Measurements from ENCODE around the gene CGREF1. TPM values are rescaled to one million over a fixed set of nuclear protein-coding genes. Genes with fewer than 3 reads are reported as not detected.
"Not testable (repeated sequence)": the region's sequence is repeated elsewhere in the genome, so short reads cannot be mapped to it uniquely, and the experiment has no call there.

CGREF1 gene
- total RNA-seq, 2 donors from 2014 or later = 0.81 to 2.4 TPM

DNA sequence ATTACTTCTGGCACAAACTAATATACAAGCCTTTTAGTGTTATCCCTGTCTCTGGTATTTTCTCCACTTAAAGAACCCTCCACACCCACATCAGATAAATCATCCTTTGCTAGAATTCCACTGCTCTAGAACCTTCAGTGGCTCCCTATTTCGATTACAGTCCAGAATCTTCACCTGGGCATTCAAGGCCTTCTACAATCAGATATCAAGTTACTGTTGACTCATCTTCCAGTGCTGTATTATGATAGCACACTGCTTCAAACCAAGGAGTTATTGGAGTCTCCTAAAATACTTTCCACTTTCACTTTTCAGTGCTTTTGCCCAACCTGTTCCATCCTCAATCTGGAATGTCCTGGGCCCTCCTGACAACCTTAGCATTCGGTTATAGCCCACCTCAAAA lies 3.4 kb downstream of the CGREF1 start:
- Mint-ChIP-seq H3K27ac (peak overlapping the region; percentile 4), H3K36me3 (ENCODE audit: insufficient read depth in 2 of 2) (no peaks in the 10 kb centered on the region), H3K27me3 (ENCODE audit: low read depth) (peaks cover 19% of the 10 kb centered on the region), H3K9me3 (no peaks in the 10 kb centered on the region), H3K4me1 (ENCODE audit: low read depth) (peaks cover 7% of the 10 kb centered on the region), H3K4me3 (no peak overlapping the region)
- ATAC-seq (replicated peaks in 1 of 2) = no peak
- DNase-seq = no peak

GRCh38 chr2:27111392-27112078 lies 7.4 kb downstream of the CGREF1 start:
- not testable (repeated sequence) for H3K36me3 Mint-ChIP-seq (ENCODE audit: insufficient read depth in 2 of 2); H3K4me1 Mint-ChIP-seq (ENCODE audit: low read depth); H3K27me3 Mint-ChIP-seq (ENCODE audit: low read depth); ATAC-seq (replicated peaks in 1 of 2); H3K27ac Mint-ChIP-seq; H3K9me3 Mint-ChIP-seq; DNase-seq; H3K4me3 Mint-ChIP-seq

DNA sequence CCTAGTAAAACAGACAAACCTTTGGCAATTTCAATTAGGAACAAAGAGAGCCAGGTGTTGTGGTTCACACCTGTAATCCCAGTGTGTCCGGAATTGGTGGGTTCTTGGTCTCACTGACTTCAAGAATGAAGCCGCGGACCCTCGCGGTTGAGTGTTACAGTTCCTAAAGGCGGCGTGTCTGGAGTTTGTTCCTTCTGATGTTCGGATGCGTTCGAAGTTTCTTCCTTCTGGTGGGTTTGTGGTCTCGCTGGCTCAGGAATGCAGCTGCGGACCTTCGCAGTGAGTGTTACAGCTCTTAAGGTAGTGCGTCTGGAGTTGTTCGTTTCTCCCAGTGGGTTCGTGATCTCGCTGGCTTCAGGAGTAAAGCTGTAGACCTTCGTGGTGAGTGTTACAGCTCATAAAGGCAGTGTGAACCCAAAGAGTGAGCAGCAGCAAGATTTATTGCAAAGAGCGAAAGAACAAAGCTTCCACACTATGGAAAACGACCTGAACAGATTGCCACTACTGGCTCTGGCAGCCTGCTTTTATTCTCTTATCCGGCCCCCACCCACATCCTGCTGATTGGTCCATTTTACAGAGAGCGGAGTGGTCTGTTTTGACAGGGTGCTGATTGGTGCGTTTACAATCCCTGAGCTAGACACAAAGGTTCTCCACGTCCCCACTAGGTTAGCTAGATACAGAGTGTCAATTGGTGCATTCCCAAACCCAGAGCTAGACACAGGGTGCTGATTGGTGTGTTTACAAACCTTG lies 8.2 kb downstream of the CGREF1 start:
- not testable (repeated sequence) for H3K27me3 Mint-ChIP-seq (ENCODE audit: low read depth); DNase-seq; ATAC-seq (replicated peaks in 1 of 2); H3K4me1 Mint-ChIP-seq (ENCODE audit: low read depth); H3K36me3 Mint-ChIP-seq (ENCODE audit: insufficient read depth in 2 of 2); H3K9me3 Mint-ChIP-seq; H3K27ac Mint-ChIP-seq
- H3K4me3 Mint-ChIP-seq = peak overlapping the region in 1 of 2 donors; percentile 13

DNA sequence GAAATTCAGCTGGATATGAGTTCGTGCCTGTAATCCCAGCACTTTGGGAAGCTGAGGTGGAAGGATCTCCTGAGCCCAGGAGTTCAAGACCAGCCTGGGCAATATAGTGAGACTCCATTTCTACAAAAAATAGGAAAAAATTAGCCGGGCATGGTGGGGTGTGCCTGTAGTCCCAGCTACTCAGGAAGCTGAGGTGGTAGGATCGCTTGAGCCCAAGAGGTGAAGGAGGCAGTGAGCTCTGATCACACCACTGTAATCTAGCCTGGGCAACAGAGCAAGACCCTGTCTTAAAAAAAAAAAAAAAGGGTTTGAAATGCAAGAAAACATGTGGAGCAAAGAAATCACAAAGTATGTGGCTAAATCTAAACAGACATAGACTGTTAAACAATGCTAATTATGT lies 9.8 kb downstream of the CGREF1 start:
- no peaks in the 10 kb centered on the region for H3K27me3 Mint-ChIP-seq (ENCODE audit: low read depth)
- H3K4me1 Mint-ChIP-seq (ENCODE audit: low read depth) = no peaks in the 10 kb centered on the region
- ATAC-seq (replicated peaks in 1 of 2) (no peak), DNase-seq (no peak)
- H3K36me3 Mint-ChIP-seq (ENCODE audit: insufficient read depth in 2 of 2) = no peaks in the 10 kb centered on the region
- H3K9me3 Mint-ChIP-seq = no peaks in the 10 kb centered on the region
- H3K27ac Mint-ChIP-seq = no peak overlapping the region
- no peak overlapping the region for H3K4me3 Mint-ChIP-seq

DNA sequence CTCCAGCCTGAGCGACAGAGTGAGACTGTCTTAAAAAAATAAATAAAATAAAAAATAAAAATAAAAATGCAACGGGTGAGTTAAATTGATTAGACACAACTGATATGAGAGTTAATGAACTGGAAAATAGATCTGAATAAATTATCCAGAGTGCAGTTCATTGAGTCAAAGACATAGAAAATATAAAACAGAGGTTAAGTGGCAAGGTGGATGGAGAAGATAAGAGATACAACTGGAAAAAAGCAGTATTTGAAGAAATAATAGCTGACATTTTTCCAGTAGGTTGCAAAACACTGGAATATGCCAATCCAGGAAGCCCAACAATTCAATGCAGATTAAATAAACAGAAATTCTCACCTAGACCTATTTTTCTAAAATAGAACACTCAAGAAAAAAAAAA lies 10.7 kb downstream of the CGREF1 start:
- Mint-ChIP-seq H3K4me3 (no peak overlapping the region), H3K9me3 (no peaks in the 10 kb centered on the region), H3K36me3 (ENCODE audit: insufficient read depth in 2 of 2) (no peaks in the 10 kb centered on the region), H3K27ac (no peak overlapping the region), H3K27me3 (ENCODE audit: low read depth) (no peaks in the 10 kb centered on the region), H3K4me1 (ENCODE audit: low read depth) (no peaks in the 10 kb centered on the region)
- ATAC-seq (replicated peaks in 1 of 2) (no peak), DNase-seq (no peak)

- no peaks in the 10 kb centered on the region for H3K27me3 Mint-ChIP-seq (ENCODE audit: low read depth)
- DNase-seq (no peak), ATAC-seq (replicated peaks in 1 of 2) (no peak)
- H3K4me1 Mint-ChIP-seq (ENCODE audit: low read depth) = no peaks in the 10 kb centered on the region
- H3K9me3 Mint-ChIP-seq = no peaks in the 10 kb centered on the region
- no peaks in the 10 kb centered on the region for H3K36me3 Mint-ChIP-seq (ENCODE audit: insufficient read depth in 2 of 2)
- H3K4me3 Mint-ChIP-seq = no peak overlapping the region
- no peak overlapping the region for H3K27ac Mint-ChIP-seq
Measured at GRCh38 chr2:27105981-27106380, 12.9 kb downstream of the CGREF1 start.

- no peaks in the 10 kb centered on the region for H3K4me1 Mint-ChIP-seq (ENCODE audit: low read depth)
- no peaks in the 10 kb centered on the region for H3K27me3 Mint-ChIP-seq (ENCODE audit: low read depth)
- no peaks in the 10 kb centered on the region for H3K36me3 Mint-ChIP-seq (ENCODE audit: insufficient read depth in 2 of 2)
- ATAC-seq (replicated peaks in 1 of 2) (no peak), DNase-seq (no peak)
- no peaks in the 10 kb centered on the region for H3K9me3 Mint-ChIP-seq
- H3K4me3 Mint-ChIP-seq = no peak overlapping the region
- no peak overlapping the region for H3K27ac Mint-ChIP-seq
Measured at GRCh38 chr2:27102329-27102728, 16.6 kb downstream of the CGREF1 start.

GRCh38 chr2:27100036-27100435 lies 18.9 kb downstream of the CGREF1 start:
- ATAC-seq (replicated peaks in 1 of 2) = no peak
- Mint-ChIP-seq H3K4me3 (no peak overlapping the region), H3K4me1 (ENCODE audit: low read depth) (peaks cover 16% of the 10 kb centered on the region), H3K27ac (no peak overlapping the region), H3K36me3 (ENCODE audit: insufficient read depth in 2 of 2) (no peaks in the 10 kb centered on the region), H3K27me3 (ENCODE audit: low read depth) (no peaks in the 10 kb centered on the region), H3K9me3 (no peaks in the 10 kb centered on the region)
- no peak for DNase-seq

GRCh38 chr2:27099334-27099955 lies 19.5 kb downstream of the CGREF1 start:
- H3K9me3 Mint-ChIP-seq = no peaks in the 10 kb centered on the region
- no peak overlapping the region for H3K27ac Mint-ChIP-seq
- DNase-seq (no peak), ATAC-seq (replicated peaks in 1 of 2) (no peak)
- H3K36me3 Mint-ChIP-seq (ENCODE audit: insufficient read depth in 2 of 2) = no peaks in the 10 kb centered on the region
- peaks cover 16% of the 10 kb centered on the region for H3K4me1 Mint-ChIP-seq (ENCODE audit: low read depth)
- no peak overlapping the region for H3K4me3 Mint-ChIP-seq
- H3K27me3 Mint-ChIP-seq (ENCODE audit: low read depth) = no peaks in the 10 kb centered on the region

GRCh38 chr2:27097341-27097740 lies 21.6 kb downstream of the CGREF1 start:
- H3K4me1 Mint-ChIP-seq (ENCODE audit: low read depth) = peaks cover 16% of the 10 kb centered on the region
- no peak overlapping the region for H3K4me3 Mint-ChIP-seq
- H3K36me3 Mint-ChIP-seq (ENCODE audit: insufficient read depth in 2 of 2) = no peaks in the 10 kb centered on the region
- H3K9me3 Mint-ChIP-seq = no peaks in the 10 kb centered on the region
- H3K27me3 Mint-ChIP-seq (ENCODE audit: low read depth) = no peaks in the 10 kb centered on the region
- ATAC-seq (replicated peaks in 1 of 2) (no peak), DNase-seq (no peak)
- H3K27ac Mint-ChIP-seq = no peak overlapping the region

GRCh38 chr2:27096748-27097297 lies 22.1 kb downstream of the CGREF1 start:
- Mint-ChIP-seq H3K36me3 (ENCODE audit: insufficient read depth in 2 of 2) (no peaks in the 10 kb centered on the region), H3K27ac (no peak overlapping the region), H3K9me3 (no peaks in the 10 kb centered on the region), H3K4me1 (ENCODE audit: low read depth) (peaks cover 16% of the 10 kb centered on the region), H3K27me3 (ENCODE audit: low read depth) (no peaks in the 10 kb centered on the region), H3K4me3 (no peak overlapping the region)
- ATAC-seq (replicated peaks in 1 of 2) = no peak
- no peak for DNase-seq

DNA sequence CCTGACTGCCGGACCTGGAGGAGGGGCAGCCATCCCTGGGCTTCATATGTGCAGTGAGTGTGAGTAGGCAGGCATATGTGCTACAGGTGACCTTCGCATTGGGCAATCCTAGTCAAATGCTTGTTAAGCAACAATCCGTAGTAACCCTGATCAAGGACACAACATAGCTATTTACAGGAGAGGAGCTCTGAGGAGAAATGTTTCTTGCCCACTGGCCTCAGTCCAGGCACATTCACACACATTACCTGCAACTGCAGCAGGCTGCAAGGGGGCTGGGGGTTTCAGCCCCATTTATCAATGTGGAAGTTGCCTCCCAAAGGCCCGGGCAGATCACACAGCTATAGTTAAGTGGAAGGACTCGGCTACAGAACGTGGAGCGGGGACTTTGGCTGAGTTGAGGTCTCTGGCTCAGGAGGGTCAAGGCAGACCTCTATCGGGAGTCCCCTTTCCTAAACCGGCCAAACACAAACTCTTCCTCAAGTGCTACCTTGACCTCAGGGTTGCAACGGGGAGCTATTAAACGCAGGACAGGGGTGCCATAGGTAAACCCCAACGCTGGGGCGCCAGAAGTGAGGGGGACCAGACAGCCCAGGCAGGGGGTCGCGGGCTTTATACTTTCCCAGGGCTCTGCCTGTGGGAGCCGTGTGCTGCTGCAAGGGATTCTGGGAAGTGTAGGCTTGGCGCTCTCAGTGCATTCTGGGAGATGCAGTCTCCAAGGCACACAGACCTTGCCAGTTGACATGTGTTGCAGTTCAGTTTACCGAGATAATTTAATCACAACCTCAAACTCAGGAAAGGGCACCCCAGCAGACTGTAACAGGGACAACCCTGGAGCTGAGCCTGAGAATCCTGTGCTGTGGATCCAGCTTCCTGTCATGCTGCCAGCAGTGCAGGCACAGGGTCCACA lies 22.9 kb downstream of the CGREF1 start:
- DNase-seq = peak; percentile 39 to 45
- H3K27me3 Mint-ChIP-seq (ENCODE audit: low read depth) = no peaks in the 10 kb centered on the region
- no peaks in the 10 kb centered on the region for H3K9me3 Mint-ChIP-seq
- H3K27ac Mint-ChIP-seq = no peak overlapping the region
- H3K4me1 Mint-ChIP-seq (ENCODE audit: low read depth) = peaks cover 16% of the 10 kb centered on the region
- ATAC-seq (replicated peaks in 1 of 2) = peak; percentile 76 to 83
- peak overlapping the region; percentile 54 to 56 for H3K4me3 Mint-ChIP-seq
- no peaks in the 10 kb centered on the region for H3K36me3 Mint-ChIP-seq (ENCODE audit: insufficient read depth in 2 of 2)

DNA sequence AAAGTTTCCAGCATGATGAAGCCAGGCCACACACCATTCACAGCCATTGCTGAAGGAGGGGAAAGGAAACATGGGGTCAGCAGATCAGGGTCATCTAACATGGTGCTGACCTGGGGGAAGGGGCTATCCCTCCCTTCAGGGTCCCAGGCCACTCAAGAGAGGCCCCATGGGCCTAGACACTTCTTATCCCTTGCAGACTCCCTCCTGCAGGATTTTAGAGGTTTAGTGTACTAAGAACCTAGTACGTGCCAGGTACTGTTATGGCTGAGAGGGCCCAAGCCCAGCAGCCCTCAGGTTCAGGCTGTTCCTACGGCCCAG lies 23.5 kb downstream of the CGREF1 start:
- ATAC-seq (replicated peaks in 1 of 2) = no peak
- H3K4me1 Mint-ChIP-seq (ENCODE audit: low read depth) = peaks cover 16% of the 10 kb centered on the region
- H3K27me3 Mint-ChIP-seq (ENCODE audit: low read depth) = no peaks in the 10 kb centered on the region
- no peaks in the 10 kb centered on the region for H3K36me3 Mint-ChIP-seq (ENCODE audit: insufficient read depth in 2 of 2)
- DNase-seq = no peak
- no peak overlapping the region for H3K27ac Mint-ChIP-seq
- peak overlapping the region; percentile 54 to 56 for H3K4me3 Mint-ChIP-seq
- no peaks in the 10 kb centered on the region for H3K9me3 Mint-ChIP-seq

Measured in activated T-cell treated with anti-CD3 and anti-CD28 coated beads, Interleukin-2, amount 50 U/mL, for 72 hours (primary cell).